HepG2 (cell line): ENCODE results near the gene FBXL12. TPM values are rescaled to one million over a fixed set of nuclear protein-coding genes. Genes with fewer than 3 reads are reported as not detected.

Experiments used
- KAT8 ChIP-seq: IDR thresholded peaks from 2 replicates; pipeline ENCODE4 v1.6.1; 2016; ENCODE audit warnings: missing genetic modification reagents, missing compliant biosample characterization
- MTA3 ChIP-seq: sonication (generic); formaldehyde crosslinking; IDR thresholded peaks from 2 replicates; pipeline ENCODE4 v1.4.0; 2020; ENCODE audit warnings: missing genetic modification reagents
- SCMH1 ChIP-seq: sonication (generic); formaldehyde crosslinking; IDR thresholded peaks from 2 replicates; pipeline ENCODE4 v1.9.0; 2021; ENCODE audit warnings: missing genetic modification reagents, mild to moderate bottlenecking, borderline replicate concordance
- TOPORS ChIP-seq: sonication (generic); formaldehyde crosslinking; IDR thresholded peaks from 2 replicates; pipeline ENCODE4 v1.8.0; 2023; ENCODE audit warnings: mild to moderate bottlenecking, missing genetic modification reagents
- ZNF280B ChIP-seq: sonication (generic); formaldehyde crosslinking; IDR thresholded peaks from 2 replicates; pipeline ENCODE4 v1.5.0; 2020; ENCODE audit warnings: missing genetic modification reagents, mild to moderate bottlenecking, borderline replicate concordance
- ZNF329 ChIP-seq: sonication (generic); formaldehyde crosslinking; IDR thresholded peaks from 2 replicates; pipeline ENCODE4 v1.9.0; 2021; ENCODE audit warnings: low read depth, mild to moderate bottlenecking, missing genetic modification reagents
- ZNF501 ChIP-seq: sonication (generic); formaldehyde crosslinking; IDR thresholded peaks from 2 replicates; pipeline ENCODE4 v1.5.1; 2020; ENCODE audit warnings: mild to moderate bottlenecking, moderate library complexity, missing genetic modification reagents
- ZNF619 ChIP-seq: sonication (generic); formaldehyde crosslinking; IDR thresholded peaks from 2 replicates; pipeline ENCODE4 v1.4.0; 2020; ENCODE audit warnings: mild to moderate bottlenecking, missing genetic modification reagents
- ZNF776 ChIP-seq: sonication (generic); formaldehyde crosslinking; IDR thresholded peaks from 2 replicates; pipeline ENCODE4 v1.4.0; 2020; ENCODE audit warnings: mild to moderate bottlenecking, missing genetic modification reagents
- ZNF792 ChIP-seq: IDR thresholded peaks from 2 replicates; pipeline ENCODE4 v1.6.1; 2016
- polyA plus RNA-seq, 8 experiments: library from polyadenylated mRNA; depleted of rRNA in 3 of 8; stranded (reverse) in 7 of 8; unstranded in 1 of 8; fragments of >200 nt; fragmentation: Illumina TruSeq in 4 of 8; extraction: Trizol in 4 of 8; gene quantifications; 2 replicates each; pipeline versions ENCODE4 v1.2.1 to v1.2.3, GENCODE V29; 2011 to 2016; ENCODE audit warnings: low read depth in 4 of 8, missing spikeins in 1 of 8, mixed read lengths in 1 of 8; ENCODE audit not compliant: insufficient read depth in 1 of 8
- total RNA-seq, 5 experiments: library from RNA; depleted of rRNA; stranded (reverse); fragments of >200 nt; fragmentation: Illumina TruSeq; extraction: Trizol; gene quantifications; 2 replicates each; pipeline ENCODE4 v1.2.3, GENCODE V29; 2016; ENCODE audit warnings: low read depth in 1 of 5
- TF ChIP-seq, protein P1 (sequence below): sonication (generic); formaldehyde crosslinking; conservative IDR thresholded peaks from 2 replicates; pipeline ENCODE4 v1.4.0; 2020; ENCODE audit warnings: missing genetic modification reagents
- TF ChIP-seq, protein P2 (sequence below): IDR thresholded peaks from 2 replicates; pipeline ENCODE4 v1.6.1; 2016; ENCODE audit warnings: missing compliant biosample characterization, missing genetic modification reagents, borderline replicate concordance
- TF ChIP-seq, protein P3 (sequence below): IDR thresholded peaks from 2 replicates; pipeline ENCODE4 v1.6.1; 2018; ENCODE audit warnings: missing genetic modification reagents, mild to moderate bottlenecking, missing compliant biosample characterization
- TF ChIP-seq, protein P4 (sequence below): sonication (generic); formaldehyde crosslinking; conservative IDR thresholded peaks from 2 replicates; pipeline ENCODE4 v1.8.0; 2022; ENCODE audit warnings: missing genetic modification reagents
- TF ChIP-seq, protein P5 (sequence below): sonication (generic); formaldehyde crosslinking; IDR thresholded peaks from 2 replicates; pipeline ENCODE4 v1.4.0; 2020; ENCODE audit warnings: low read depth, mild to moderate bottlenecking, missing genetic modification reagents

Gene FBXL12
- total and polyA plus RNA-seq, 2 of the 13 experiments (the other 11 are each of a cell fraction or from before 2014, with no cell fraction given), result 20.4 to 23.1 TPM

GRCh38 chr19:9834726-9835506 is 16.0 kb upstream of the FBXL12 start, which contains the start of gene PIN1 (continued):
- TF ChIP-seq MTA3 (CRISPR knock-in tag) (no peak), ZNF619 (CRISPR knock-in tag) (no peak), TOPORS (CRISPR knock-in tag) (no peak), ZNF329 (CRISPR knock-in tag) (no peak), SCMH1 (CRISPR knock-in tag) (no peak), ZNF501 (peak; percentile 48; the same call in 1 of the 2 replicates), ZNF280B (CRISPR knock-in tag) (0 out of 2 replicates have a peak, but pooled peaks have one; percentile 17), ZNF776 (CRISPR knock-in tag) (no peak), KAT8 (CRISPR knock-in tag) (peak; percentile 77), ZNF792 (CRISPR knock-in tag) (0 out of 2 replicates have a peak, but pooled peaks have one; percentile 19)
- TF ChIP-seq, protein P1, sequence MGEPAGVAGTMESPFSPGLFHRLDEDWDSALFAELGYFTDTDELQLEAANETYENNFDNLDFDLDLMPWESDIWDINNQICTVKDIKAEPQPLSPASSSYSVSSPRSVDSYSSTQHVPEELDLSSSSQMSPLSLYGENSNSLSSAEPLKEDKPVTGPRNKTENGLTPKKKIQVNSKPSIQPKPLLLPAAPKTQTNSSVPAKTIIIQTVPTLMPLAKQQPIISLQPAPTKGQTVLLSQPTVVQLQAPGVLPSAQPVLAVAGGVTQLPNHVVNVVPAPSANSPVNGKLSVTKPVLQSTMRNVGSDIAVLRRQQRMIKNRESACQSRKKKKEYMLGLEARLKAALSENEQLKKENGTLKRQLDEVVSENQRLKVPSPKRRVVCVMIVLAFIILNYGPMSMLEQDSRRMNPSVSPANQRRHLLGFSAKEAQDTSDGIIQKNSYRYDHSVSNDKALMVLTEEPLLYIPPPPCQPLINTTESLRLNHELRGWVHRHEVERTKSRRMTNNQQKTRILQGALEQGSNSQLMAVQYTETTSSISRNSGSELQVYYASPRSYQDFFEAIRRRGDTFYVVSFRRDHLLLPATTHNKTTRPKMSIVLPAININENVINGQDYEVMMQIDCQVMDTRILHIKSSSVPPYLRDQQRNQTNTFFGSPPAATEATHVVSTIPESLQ (CRISPR knock-in tag), result no peak
- TF ChIP-seq, protein P2, sequence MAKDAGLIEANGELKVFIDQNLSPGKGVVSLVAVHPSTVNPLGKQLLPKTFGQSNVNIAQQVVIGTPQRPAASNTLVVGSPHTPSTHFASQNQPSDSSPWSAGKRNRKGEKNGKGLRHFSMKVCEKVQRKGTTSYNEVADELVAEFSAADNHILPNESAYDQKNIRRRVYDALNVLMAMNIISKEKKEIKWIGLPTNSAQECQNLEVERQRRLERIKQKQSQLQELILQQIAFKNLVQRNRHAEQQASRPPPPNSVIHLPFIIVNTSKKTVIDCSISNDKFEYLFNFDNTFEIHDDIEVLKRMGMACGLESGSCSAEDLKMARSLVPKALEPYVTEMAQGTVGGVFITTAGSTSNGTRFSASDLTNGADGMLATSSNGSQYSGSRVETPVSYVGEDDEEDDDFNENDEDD, result peak; percentile 51; the same call in 1 of the 2 replicates
- TF ChIP-seq, protein P3, sequence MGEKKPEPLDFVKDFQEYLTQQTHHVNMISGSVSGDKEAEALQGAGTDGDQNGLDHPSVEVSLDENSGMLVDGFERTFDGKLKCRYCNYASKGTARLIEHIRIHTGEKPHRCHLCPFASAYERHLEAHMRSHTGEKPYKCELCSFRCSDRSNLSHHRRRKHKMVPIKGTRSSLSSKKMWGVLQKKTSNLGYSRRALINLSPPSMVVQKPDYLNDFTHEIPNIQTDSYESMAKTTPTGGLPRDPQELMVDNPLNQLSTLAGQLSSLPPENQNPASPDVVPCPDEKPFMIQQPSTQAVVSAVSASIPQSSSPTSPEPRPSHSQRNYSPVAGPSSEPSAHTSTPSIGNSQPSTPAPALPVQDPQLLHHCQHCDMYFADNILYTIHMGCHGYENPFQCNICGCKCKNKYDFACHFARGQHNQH, result 0 out of 2 replicates have a peak, but pooled peaks have one; percentile 31
- TF ChIP-seq, protein P4, sequence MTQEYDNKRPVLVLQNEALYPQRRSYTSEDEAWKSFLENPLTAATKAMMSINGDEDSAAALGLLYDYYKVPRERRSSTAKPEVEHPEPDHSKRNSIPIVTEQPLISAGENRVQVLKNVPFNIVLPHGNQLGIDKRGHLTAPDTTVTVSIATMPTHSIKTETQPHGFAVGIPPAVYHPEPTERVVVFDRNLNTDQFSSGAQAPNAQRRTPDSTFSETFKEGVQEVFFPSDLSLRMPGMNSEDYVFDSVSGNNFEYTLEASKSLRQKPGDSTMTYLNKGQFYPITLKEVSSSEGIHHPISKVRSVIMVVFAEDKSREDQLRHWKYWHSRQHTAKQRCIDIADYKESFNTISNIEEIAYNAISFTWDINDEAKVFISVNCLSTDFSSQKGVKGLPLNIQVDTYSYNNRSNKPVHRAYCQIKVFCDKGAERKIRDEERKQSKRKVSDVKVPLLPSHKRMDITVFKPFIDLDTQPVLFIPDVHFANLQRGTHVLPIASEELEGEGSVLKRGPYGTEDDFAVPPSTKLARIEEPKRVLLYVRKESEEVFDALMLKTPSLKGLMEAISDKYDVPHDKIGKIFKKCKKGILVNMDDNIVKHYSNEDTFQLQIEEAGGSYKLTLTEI (CRISPR knock-in tag), result no peak
- TF ChIP-seq, protein P5, sequence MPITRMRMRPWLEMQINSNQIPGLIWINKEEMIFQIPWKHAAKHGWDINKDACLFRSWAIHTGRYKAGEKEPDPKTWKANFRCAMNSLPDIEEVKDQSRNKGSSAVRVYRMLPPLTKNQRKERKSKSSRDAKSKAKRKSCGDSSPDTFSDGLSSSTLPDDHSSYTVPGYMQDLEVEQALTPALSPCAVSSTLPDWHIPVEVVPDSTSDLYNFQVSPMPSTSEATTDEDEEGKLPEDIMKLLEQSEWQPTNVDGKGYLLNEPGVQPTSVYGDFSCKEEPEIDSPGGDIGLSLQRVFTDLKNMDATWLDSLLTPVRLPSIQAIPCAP (CRISPR knock-in tag), result no peak
